HepG2 (cell line): ENCODE results near the gene B4GALT1. TPM values are rescaled to one million over a fixed set of nuclear protein-coding genes. Genes with fewer than 3 reads are reported as not detected.

Experiments used
- BRD4 ChIP-seq: sonication (generic); formaldehyde crosslinking; IDR thresholded peaks from 2 replicates; pipeline ENCODE4 v1.4.0; 2020; ENCODE audit warnings: missing genetic modification reagents
- DR1 ChIP-seq: sonication (generic); formaldehyde crosslinking; IDR thresholded peaks from 2 replicates; pipeline ENCODE4 v1.8.0; 2021; ENCODE audit warnings: mild to moderate bottlenecking, missing genetic modification reagents, inconsistent platforms
- FOXO1 ChIP-seq: sonication (generic); formaldehyde crosslinking; IDR thresholded peaks from 2 replicates; pipeline ENCODE4 v1.4.0; 2020; ENCODE audit warnings: missing genetic modification reagents
- HBP1 ChIP-seq: IDR thresholded peaks from 2 replicates; pipeline ENCODE4 v1.6.1; 2016; ENCODE audit warnings: low read depth, control low read depth
- HIVEP1 ChIP-seq: sonication (generic); formaldehyde crosslinking; IDR thresholded peaks from 2 replicates; pipeline ENCODE4 v1.4.0; 2020; ENCODE audit warnings: mild to moderate bottlenecking, missing genetic modification reagents
- HMG20B ChIP-seq: conservative IDR thresholded peaks from 2 replicates; pipeline ENCODE4 v1.6.1; 2016; ENCODE audit warnings: missing genetic modification reagents, missing compliant biosample characterization
- HNRNPUL1 ChIP-seq: fragments of 200-400 bp; formaldehyde crosslinking; IDR thresholded peaks from 2 replicates; pipeline ENCODE4 v1.6.1; 2017; ENCODE audit warnings: low read depth, mild to moderate bottlenecking, low read length, moderate library complexity
- IRF1 ChIP-seq: sonication (generic); formaldehyde crosslinking; IDR thresholded peaks from 2 replicates; pipeline ENCODE4 v1.4.0; 2020; ENCODE audit warnings: low read depth, mild to moderate bottlenecking, missing genetic modification reagents
- KDM2A ChIP-seq: sonication (generic); formaldehyde crosslinking; IDR thresholded peaks from 2 replicates; pipeline ENCODE4 v1.4.0; 2020; ENCODE audit warnings: low read depth, missing genetic modification reagents, borderline replicate concordance
- KLF16 ChIP-seq, 2 experiments: sonication (generic) in 1 of 2; formaldehyde crosslinking in 1 of 2; IDR thresholded peaks; 2 replicates each; pipeline versions ENCODE4 v1.6.1 to v1.8.0; 2016 to 2023; ENCODE audit warnings: missing genetic modification reagents in 2 of 2, missing compliant biosample characterization in 1 of 2
- MNT ChIP-seq: fragments of 450-650 bp; IDR thresholded peaks from 2 replicates; pipeline ENCODE4 v1.6.1; 2016
- RFX5 ChIP-seq: IDR thresholded peaks from 2 replicates; pipeline ENCODE4 v1.6.1; 2011; ENCODE audit warnings: low read depth, low read length, improper control_type of control experiment
- SIN3A ChIP-seq: IDR thresholded peaks from 2 replicates; pipeline ENCODE4 v1.6.1; 2011; ENCODE audit warnings: low read depth, mild to moderate bottlenecking, control low read depth, low read length, borderline replicate concordance
- U2AF2 ChIP-seq: fragments of 200-400 bp; formaldehyde crosslinking; IDR thresholded peaks from 2 replicates; pipeline ENCODE4 v1.6.1; 2017; ENCODE audit warnings: low read depth, mild to moderate bottlenecking, low read length
- ZMYM2 ChIP-seq: sonication (generic); formaldehyde crosslinking; IDR thresholded peaks from 2 replicates; pipeline ENCODE4 v1.8.0; 2022; ENCODE audit warnings: mild to moderate bottlenecking, missing genetic modification reagents
- ZNF572 ChIP-seq: sonication (generic); formaldehyde crosslinking; IDR thresholded peaks from 2 replicates; pipeline ENCODE4 v1.5.1; 2020; ENCODE audit warnings: mild to moderate bottlenecking, missing genetic modification reagents
- ZNF577 ChIP-seq: sonication (generic); formaldehyde crosslinking; IDR thresholded peaks from 2 replicates; pipeline ENCODE4 v1.4.0; 2020; ENCODE audit warnings: mild to moderate bottlenecking, low read depth, missing genetic modification reagents, borderline replicate concordance
- ZNF589 ChIP-seq: sonication (generic); formaldehyde crosslinking; conservative IDR thresholded peaks from 2 replicates; pipeline ENCODE4 v1.8.0; 2022; ENCODE audit warnings: mild to moderate bottlenecking, moderate library complexity, missing genetic modification reagents
- ZNF773 ChIP-seq: sonication (generic); formaldehyde crosslinking; IDR thresholded peaks from 2 replicates; pipeline ENCODE4 v1.4.0; 2020; ENCODE audit warnings: missing genetic modification reagents, borderline replicate concordance
- ZNF83 ChIP-seq: sonication (generic); formaldehyde crosslinking; IDR thresholded peaks from 2 replicates; pipeline ENCODE4 v1.4.0; 2020; ENCODE audit warnings: missing genetic modification reagents, mild to moderate bottlenecking, borderline replicate concordance
- polyA plus RNA-seq, 8 experiments: library from polyadenylated mRNA; depleted of rRNA in 3 of 8; stranded (reverse) in 7 of 8; unstranded in 1 of 8; fragments of >200 nt; fragmentation: Illumina TruSeq in 4 of 8; extraction: Trizol in 4 of 8; gene quantifications; 2 replicates each; pipeline versions ENCODE4 v1.2.1 to v1.2.3, GENCODE V29; 2011 to 2016; ENCODE audit warnings: low read depth in 4 of 8, missing spikeins in 1 of 8, mixed read lengths in 1 of 8; ENCODE audit not compliant: insufficient read depth in 1 of 8
- total RNA-seq, 5 experiments: library from RNA; depleted of rRNA; stranded (reverse); fragments of >200 nt; fragmentation: Illumina TruSeq; extraction: Trizol; gene quantifications; 2 replicates each; pipeline ENCODE4 v1.2.3, GENCODE V29; 2016; ENCODE audit warnings: low read depth in 1 of 5

B4GALT1 gene
- total and polyA plus RNA-seq, 2 of the 13 experiments (the other 11 are each of a cell fraction or from before 2014, with no cell fraction given): 15.7 to 33.5 TPM

GRCh38 chr9:33076046-33077004, 90.8 kb downstream of the B4GALT1 start, which contains the start of gene SMU1 (continued):
- TF ChIP-seq HBP1 (CRISPR knock-in tag) (peak; percentile 98), KLF16 (CRISPR knock-in tag; IDR thresholded peaks at IDR 0.05) (peak in 1 of 2 experiments; percentile 70; a peak in 1 of 4 replicates), ZNF83 (0 out of 2 replicates have a peak, but pooled peaks have one; percentile 31), ZNF773 (CRISPR knock-in tag) (no peak), HIVEP1 (CRISPR knock-in tag) (0 out of 2 replicates have a peak, but pooled peaks have one; percentile 15), IRF1 (CRISPR knock-in tag) (no peak), ZNF577 (CRISPR knock-in tag) (0 out of 2 replicates have a peak, but pooled peaks have one; percentile 48), HMG20B (CRISPR knock-in tag) (peak; percentile 48; the same call in 1 of the 2 replicates), ZNF572 (CRISPR knock-in tag) (no peak), DR1 (peak; percentile 90), ZMYM2 (CRISPR knock-in tag) (peak; percentile 96), U2AF2 (no peak), SIN3A (peak; percentile 55; the same call in 1 of the 2 replicates), ZNF589 (0 out of 2 replicates have a peak, but pooled peaks have one; percentile 19), KDM2A (CRISPR knock-in tag) (peak; percentile 36; the same call in 1 of the 2 replicates), HNRNPUL1 (no peak), MNT (0 out of 2 replicates have a peak, but pooled peaks have one; percentile 7), BRD4 (CRISPR knock-in tag) (peak; percentile 75), FOXO1 (CRISPR knock-in tag) (no peak; the same call in 1 of the 2 replicates), RFX5 (peak; percentile 30; the same call in 1 of the 2 replicates)
